GM10847 (cell line): Measurements from ENCODE around the gene ERI3.

ENCODE experiments used
- POLR2A ChIP-seq: IDR thresholded peaks from 2 replicates; pipeline ENCODE4 v1.6.1; 2011; ENCODE audit not compliant: insufficient read length; ENCODE audit errors: extremely low read depth

The ERI3 gene

GRCh38 chr1:44354840-44355581 lies at the start of gene ERI3:
Gene ERI3, minus strand, starts transcription at chr1:44355257. Its CDS starts 231 bp downstream, at chr1:44355026.
- TF ChIP-seq POLR2A, result peak; percentile 29

- no peak for TF ChIP-seq POLR2A
Measured at GRCh38 chr1:44401256-44402228, 46.5 kb upstream of the ERI3 start.

GRCh38 chr1:44390277-44390676 lies 35.2 kb upstream of the ERI3 start:
- TF ChIP-seq POLR2A, result no peak

GRCh38 chr1:44389437-44389836 lies 34.4 kb upstream of the ERI3 start:
- TF ChIP-seq POLR2A, result no peak

- TF ChIP-seq POLR2A, result no peak
Measured at GRCh38 chr1:44388551-44388950, 33.5 kb upstream of the ERI3 start.

- TF ChIP-seq POLR2A, result no peak
Measured at GRCh38 chr1:44380666-44381177, 25.7 kb upstream of the ERI3 start.

- no peak for TF ChIP-seq POLR2A
Measured at GRCh38 chr1:44377925-44378784, 23.1 kb upstream of the ERI3 start.

GRCh38 chr1:44375547-44375946 lies 20.5 kb upstream of the ERI3 start:
- no peak for TF ChIP-seq POLR2A

- TF ChIP-seq POLR2A, result no peak
Measured at GRCh38 chr1:44371206-44371605, 16.1 kb upstream of the ERI3 start.

GRCh38 chr1:44368471-44369151 lies 13.6 kb upstream of the ERI3 start:
- no peak for TF ChIP-seq POLR2A

- TF ChIP-seq POLR2A, result no peak
Measured at GRCh38 chr1:44367944-44368343, 12.9 kb upstream of the ERI3 start.

- no peak for TF ChIP-seq POLR2A
Measured at GRCh38 chr1:44366371-44366975, 11.4 kb upstream of the ERI3 start.

- TF ChIP-seq POLR2A, result no peak
Measured at GRCh38 chr1:44361478-44361877, 6.4 kb upstream of the ERI3 start.
